ENCODE data around the gene FMOD.

Gene FMOD

GRCh38 chr1:203351037-203351625 lies at the start of gene FMOD:
Gene FMOD (minus strand): TSS chr1:203351122. CDS start chr1:203348270, 2,852 bp downstream.
- Histone ChIP-seq H3K36me3 (ENCODE audit: control insufficient read depth, insufficient read depth, low read length) (no peaks in the 10 kb centered on the region), H3K4me3 (replicated peaks; ENCODE audit: low read depth, low read length) (no peak within 1 kb of the TSS), H3K27me3 (replicated peaks; ENCODE audit: control insufficient read depth, insufficient read depth, low read length) (no peaks in the 10 kb centered on the region; the same call in none of the 2 replicates)
- TF ChIP-seq, protein P1, sequence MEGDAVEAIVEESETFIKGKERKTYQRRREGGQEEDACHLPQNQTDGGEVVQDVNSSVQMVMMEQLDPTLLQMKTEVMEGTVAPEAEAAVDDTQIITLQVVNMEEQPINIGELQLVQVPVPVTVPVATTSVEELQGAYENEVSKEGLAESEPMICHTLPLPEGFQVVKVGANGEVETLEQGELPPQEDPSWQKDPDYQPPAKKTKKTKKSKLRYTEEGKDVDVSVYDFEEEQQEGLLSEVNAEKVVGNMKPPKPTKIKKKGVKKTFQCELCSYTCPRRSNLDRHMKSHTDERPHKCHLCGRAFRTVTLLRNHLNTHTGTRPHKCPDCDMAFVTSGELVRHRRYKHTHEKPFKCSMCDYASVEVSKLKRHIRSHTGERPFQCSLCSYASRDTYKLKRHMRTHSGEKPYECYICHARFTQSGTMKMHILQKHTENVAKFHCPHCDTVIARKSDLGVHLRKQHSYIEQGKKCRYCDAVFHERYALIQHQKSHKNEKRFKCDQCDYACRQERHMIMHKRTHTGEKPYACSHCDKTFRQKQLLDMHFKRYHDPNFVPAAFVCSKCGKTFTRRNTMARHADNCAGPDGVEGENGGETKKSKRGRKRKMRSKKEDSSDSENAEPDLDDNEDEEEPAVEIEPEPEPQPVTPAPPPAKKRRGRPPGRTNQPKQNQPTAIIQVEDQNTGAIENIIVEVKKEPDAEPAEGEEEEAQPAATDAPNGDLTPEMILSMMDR (IDR thresholded peaks at IDR 0.05; ENCODE audit: insufficient read depth, low read length, poor library complexity, severe bottlenecking) = peak; percentile 27
- DNase-seq (ENCODE audit: extremely low read depth, insufficient read length) = no peak

DNA sequence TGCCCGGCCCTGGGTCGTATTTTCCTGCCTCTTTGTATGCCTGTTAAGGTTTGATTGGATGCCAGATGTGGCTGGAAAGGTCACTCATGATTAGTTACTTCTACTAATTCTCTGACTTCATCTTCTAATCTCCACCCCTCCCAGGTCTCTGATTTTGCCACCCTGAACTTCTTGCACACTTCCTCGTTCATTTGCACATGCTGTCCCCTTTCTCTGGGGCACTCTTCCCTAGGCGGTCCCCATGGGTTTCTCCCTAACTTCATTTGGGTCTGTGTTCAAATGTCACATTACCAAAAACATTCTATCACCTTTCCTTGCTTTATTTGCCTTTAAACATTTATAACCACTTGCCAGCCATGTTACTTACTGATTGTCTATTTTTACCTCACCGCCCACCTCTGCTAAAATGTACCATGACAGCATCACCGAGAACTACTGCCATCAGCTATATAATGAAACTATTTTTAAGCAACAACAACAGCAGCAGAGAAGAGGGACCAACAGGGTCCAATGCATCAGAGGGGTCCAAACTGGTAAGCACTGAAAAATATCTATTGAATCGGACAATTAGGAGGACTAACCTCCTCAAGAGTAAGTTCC lies 45.8 kb upstream of the FMOD start:
- Histone ChIP-seq H3K36me3 (ENCODE audit: control insufficient read depth, insufficient read depth, low read length) (no peaks in the 10 kb centered on the region), H3K4me3 (replicated peaks; ENCODE audit: low read depth, low read length) (no peak overlapping the region), H3K27me3 (replicated peaks; ENCODE audit: control insufficient read depth, insufficient read depth, low read length) (no peaks in the 10 kb centered on the region)
- TF ChIP-seq, protein P1 (IDR thresholded peaks at IDR 0.05; ENCODE audit: insufficient read depth, low read length, poor library complexity, severe bottlenecking) = no peak
- no peak for DNase-seq (ENCODE audit: extremely low read depth, insufficient read length)

DNA sequence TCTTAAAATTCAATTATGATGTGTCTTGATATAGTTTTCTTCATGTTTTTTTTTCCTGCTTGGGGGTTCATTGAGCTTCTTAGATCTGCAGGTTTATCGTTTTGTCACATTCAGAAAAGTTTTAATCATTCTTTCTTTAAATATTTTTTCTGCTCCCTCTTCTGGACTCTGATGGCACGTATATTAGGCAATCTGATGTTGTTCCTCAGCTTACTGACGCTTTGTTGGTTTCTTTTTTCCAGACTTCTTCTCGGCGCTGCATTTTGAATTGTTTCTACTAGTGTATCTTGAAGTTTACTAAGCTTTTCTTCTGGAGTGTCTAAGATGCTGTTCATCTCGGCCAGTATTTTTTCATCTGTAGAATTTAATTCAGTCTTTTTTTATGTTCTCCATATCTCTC lies 44.8 kb upstream of the FMOD start:
- no peaks in the 10 kb centered on the region for H3K36me3 ChIP-seq (ENCODE audit: control insufficient read depth, insufficient read depth, low read length)
- TF ChIP-seq, protein P1 (IDR thresholded peaks at IDR 0.05; ENCODE audit: insufficient read depth, low read length, poor library complexity, severe bottlenecking) = no peak
- no peak overlapping the region for H3K4me3 ChIP-seq (replicated peaks; ENCODE audit: low read depth, low read length)
- DNase-seq (ENCODE audit: extremely low read depth, insufficient read length) = no peak
- no peaks in the 10 kb centered on the region for H3K27me3 ChIP-seq (replicated peaks; ENCODE audit: control insufficient read depth, insufficient read depth, low read length)

GRCh38 chr1:203390298-203390697 lies 39.4 kb upstream of the FMOD start:
- H3K4me3 ChIP-seq (replicated peaks; ENCODE audit: low read depth, low read length) = no peak overlapping the region
- TF ChIP-seq, protein P1 (IDR thresholded peaks at IDR 0.05; ENCODE audit: insufficient read depth, low read length, poor library complexity, severe bottlenecking) = no peak
- no peak for DNase-seq (ENCODE audit: extremely low read depth, insufficient read length)
- no peaks in the 10 kb centered on the region for H3K27me3 ChIP-seq (replicated peaks; ENCODE audit: control insufficient read depth, insufficient read depth, low read length)
- H3K36me3 ChIP-seq (ENCODE audit: control insufficient read depth, insufficient read depth, low read length) = no peaks in the 10 kb centered on the region

GRCh38 chr1:203388683-203389082 lies 37.8 kb upstream of the FMOD start:
- TF ChIP-seq, protein P1 (IDR thresholded peaks at IDR 0.05; ENCODE audit: insufficient read depth, low read length, poor library complexity, severe bottlenecking) = no peak
- no peak for DNase-seq (ENCODE audit: extremely low read depth, insufficient read length)
- no peak overlapping the region for H3K4me3 ChIP-seq (replicated peaks; ENCODE audit: low read depth, low read length)
- H3K36me3 ChIP-seq (ENCODE audit: control insufficient read depth, insufficient read depth, low read length) = no peaks in the 10 kb centered on the region
- no peaks in the 10 kb centered on the region for H3K27me3 ChIP-seq (replicated peaks; ENCODE audit: control insufficient read depth, insufficient read depth, low read length)

All from GM06990 (cell line).